Heart right ventricle (tissue), 16 donors: ENCODE results near the gene SKIC8. TPM values are rescaled to one million over a fixed set of nuclear protein-coding genes. Genes with fewer than 3 reads are reported as not detected.

Experiments
- ATAC-seq, 8 donors: fragments of 200-7000 bp; cut with Tn5 transposase; one replicate each; pipeline ENCODE4 v1.9.1; 2020; ENCODE audit warnings: mild to moderate bottlenecking in 8 of 8, moderate library complexity in 8 of 8, moderate number of reproducible peaks in 1 of 8
- DNase-seq, 2 donors: peaks; one replicate each; pipeline ENCODE4 v3.0.0-alpha.2; 2020
- H3K27ac ChIP-seq, 10 donors: fragments of 200-600 bp; sonication (generic) in 2 of 10; one replicate each; pipeline versions ENCODE4 v1.5.0 to v1.8.0; 2020 to 2022; ENCODE audit warnings: mild to moderate bottlenecking in 3 of 10
- H3K27me3 ChIP-seq, 7 donors: fragments of 200-600 bp; one replicate each; pipeline ENCODE4 v1.8.0; 2021 to 2022; ENCODE audit warnings: mild to moderate bottlenecking in 2 of 7
- H3K36me3 ChIP-seq, 9 donors: fragments of 200-600 bp; sonication (generic) in 1 of 9; one replicate each; pipeline versions ENCODE4 v1.5.0 to v1.8.0; 2020 to 2022; ENCODE audit warnings: mild to moderate bottlenecking in 2 of 9
- H3K4me1 ChIP-seq, 9 donors: fragments of 200-600 bp; sonication (generic) in 1 of 9; one replicate each; pipeline versions ENCODE4 v1.5.0 to v1.8.0; 2020 to 2022; ENCODE audit warnings: mild to moderate bottlenecking in 4 of 9
- H3K4me3 ChIP-seq, 10 donors: fragments of 200-600 bp; sonication (generic) in 2 of 10; one replicate each; pipeline versions ENCODE4 v1.5.0 to v1.8.0; 2020 to 2022; ENCODE audit warnings: mild to moderate bottlenecking in 7 of 10, moderate library complexity in 2 of 10
- H3K9me3 ChIP-seq, 11 donors: fragments of 200-600 bp in 10 of 11; sonication (generic) in 2 of 11; one replicate each; pipeline versions ENCODE4 v1.5.0 to v1.8.0; 2013 to 2022; ENCODE audit warnings: mild to moderate bottlenecking in 2 of 11, control low read depth in 1 of 11, moderate library complexity in 1 of 11
- WGBS, 2 donors: extraction: QIAGEN DNeasy Blood & Tissue Kit; methylation state at CpG; one replicate each; pipeline ENCODE4 v1.1.7; 2013; ENCODE audit warnings: inconsistent platforms in 1 of 2; 5-methylcytosine and 5-hydroxymethylcytosine counted together
- intact Hi-C, 10 donors: fragments of 100-400 bp; cut with DNase I; formaldehyde crosslinking; loops; one replicate each; pipeline versions ENCODE4 v1.11.1 to v1.14.2; 2022
- polyA plus RNA-seq, 2 donors: library from polyadenylated mRNA; stranded (reverse); fragments of 200-250 nt; gene quantifications; one replicate each; pipeline ENCODE4 v1.2.3, GENCODE V29; 2013
- total RNA-seq, 10 donors: library from RNA; stranded (reverse); fragmentation: NEBNext Ultra II Directional in 3 of 10; extraction: Animal tissue kit (Norgen Biotek cat#: 25700) in 3 of 10; gene quantifications; one replicate each; pipeline versions ENCODE4 v1.2.1 to v1.2.4, GENCODE V29; 2021 to 2023
- TF ChIP-seq, protein P1 (sequence below), 9 donors: fragments of 200-600 bp; sonication (generic) in 2 of 9; IDR thresholded peaks; one replicate each; pipeline versions ENCODE4 v1.5.0 to v1.8.0; 2021 to 2022; ENCODE audit warnings: antibody characterized with exemption in 9 of 9, mild to moderate bottlenecking in 5 of 9, moderate library complexity in 1 of 9
- donor health status: Arrhythmogenic right ventricular cardiomyopathy.
- donor health status: ischemic (EF 13 %, LVEDD 7.1; RV severe dilation, severe dysfunction).
- donor health status: healthy with polysubstance abuse.
- donor health status: DM: no; HTN: yes; CAD: no.
- donor health status: DM: no; HTN: no; CAD: no.
- donor health status: ischemic (EF 25% LVEDD 6.9; RV normal size, moderate dysfunction).
- donor health status: ischemic (EF 25% LVEDD 5.7; RV mildly dilated, moderate dysfunction).
- donor health status: healthy.
- donor health status: DM: yes; HTN: yes; CAD: no.
- donor health status: Ischemic cardiomyopathy.
- donor health status: ischemic (EF 35%, LVEDD 5.7; RV mildly dilated, moderate dysfunction).
- donor health status: nonischemic (EF 11% LVEDD 7.7; RV severe dilation, severe dysfunction).
- donor health status: DM: yes; HTN: yes; CAD: no.
- donor health status: PGD.
- donor health status: ischemic (EF 29% LVEDD 5.4; RV normal size, mild dysfunction).
- donor health status: nonischemic (EF 23%, LVEDD 6.1; RV moderate dilation, normal function).

SKIC8 gene
- total and polyA plus RNA-seq, 12 donors = 24.0 to 37.0 (median 27.2) TPM

DNA sequence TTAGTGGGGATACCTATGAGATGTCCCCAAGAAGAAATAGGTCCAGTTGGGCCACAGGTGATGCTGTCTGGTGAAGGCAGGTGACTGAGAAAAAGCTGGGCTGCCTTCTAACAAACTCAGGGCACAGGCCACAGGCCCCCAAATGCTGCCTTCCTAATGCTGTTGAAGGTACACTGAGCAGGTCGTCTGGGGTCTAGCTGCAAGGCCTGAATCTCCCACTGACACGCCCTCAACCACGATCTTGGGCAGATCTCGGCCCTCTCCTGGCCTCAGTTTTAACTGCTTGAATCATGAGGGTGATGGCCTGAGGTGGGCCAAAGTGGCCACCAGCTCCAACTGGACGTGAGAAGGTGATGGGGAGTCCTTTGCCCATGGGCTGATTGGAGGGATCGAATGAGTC, 62.9 kb downstream of the SKIC8 start:
- WGBS, 2 donors = 88 to 93% methylated on average over 6 of the region's 6 CpGs
- no peak for DNase-seq
- Histone ChIP-seq H3K4me1 (no peaks in the 10 kb centered on the region), H3K4me3 (no peak overlapping the region), H3K36me3 (no peaks in the 10 kb centered on the region), H3K9me3 (no peaks in the 10 kb centered on the region), H3K27me3 (peaks cover 0 to 5% (median 0%) of the 10 kb centered on the region in 7 donors), H3K27ac (no peak overlapping the region)
- TF ChIP-seq, protein P1, sequence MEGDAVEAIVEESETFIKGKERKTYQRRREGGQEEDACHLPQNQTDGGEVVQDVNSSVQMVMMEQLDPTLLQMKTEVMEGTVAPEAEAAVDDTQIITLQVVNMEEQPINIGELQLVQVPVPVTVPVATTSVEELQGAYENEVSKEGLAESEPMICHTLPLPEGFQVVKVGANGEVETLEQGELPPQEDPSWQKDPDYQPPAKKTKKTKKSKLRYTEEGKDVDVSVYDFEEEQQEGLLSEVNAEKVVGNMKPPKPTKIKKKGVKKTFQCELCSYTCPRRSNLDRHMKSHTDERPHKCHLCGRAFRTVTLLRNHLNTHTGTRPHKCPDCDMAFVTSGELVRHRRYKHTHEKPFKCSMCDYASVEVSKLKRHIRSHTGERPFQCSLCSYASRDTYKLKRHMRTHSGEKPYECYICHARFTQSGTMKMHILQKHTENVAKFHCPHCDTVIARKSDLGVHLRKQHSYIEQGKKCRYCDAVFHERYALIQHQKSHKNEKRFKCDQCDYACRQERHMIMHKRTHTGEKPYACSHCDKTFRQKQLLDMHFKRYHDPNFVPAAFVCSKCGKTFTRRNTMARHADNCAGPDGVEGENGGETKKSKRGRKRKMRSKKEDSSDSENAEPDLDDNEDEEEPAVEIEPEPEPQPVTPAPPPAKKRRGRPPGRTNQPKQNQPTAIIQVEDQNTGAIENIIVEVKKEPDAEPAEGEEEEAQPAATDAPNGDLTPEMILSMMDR (IDR thresholded peaks at IDR 0.05) = no peak
- ATAC-seq = no peak
- intact Hi-C loops = loop anchor here in 2 of 10 donors (5.0 kb wide), 2 partner anchors 34 to 124 kb away; no protein-coding TSS in a partner anchor

DNA sequence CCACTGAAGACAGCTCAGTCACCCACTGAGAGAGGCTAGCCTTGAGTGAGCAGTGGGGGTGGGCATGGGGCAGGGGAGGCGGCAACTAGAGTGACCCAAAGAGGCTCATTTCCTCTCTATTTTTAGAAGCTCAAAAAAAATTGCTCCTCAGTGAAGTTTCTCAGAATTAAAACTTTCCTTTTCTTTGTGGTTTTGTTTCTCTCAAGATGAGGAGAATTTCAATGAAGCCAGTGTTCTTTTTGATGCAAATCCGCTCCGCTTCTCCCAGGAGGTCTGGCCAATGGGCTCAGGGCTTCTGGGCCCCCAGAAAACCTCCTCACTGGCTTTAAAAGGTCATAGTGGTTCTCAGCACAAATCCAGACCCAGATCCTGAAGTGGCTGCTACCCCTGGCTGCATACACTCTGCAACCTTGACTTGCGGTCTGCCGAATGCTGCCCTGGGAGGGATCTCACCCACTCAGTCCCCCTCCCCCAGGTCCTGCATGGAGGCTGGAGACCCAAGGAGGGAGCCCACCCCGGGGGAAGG, 64.8 kb downstream of the SKIC8 start, which contains the start of gene ACSBG1:
Gene ACSBG1, minus strand, starts transcription at position 51 of the 526 bp plus-strand sequence. CDS start 64 bp downstream, outside the sequence.
- intact Hi-C loops = loop anchor here in 2 of 10 donors (5.0 kb wide), 2 partner anchors 32 to 122 kb away; no protein-coding TSS in a partner anchor
- 69 to 75% methylated on average over 6 of the region's 6 CpGs for WGBS, 2 donors
- DNase-seq = no peak
- no peaks in the 10 kb centered on the region for H3K9me3 ChIP-seq
- no peak for ATAC-seq
- no peak within 1 kb of the TSS for H3K4me3 ChIP-seq
- H3K36me3 ChIP-seq = no peaks in the 10 kb centered on the region
- TF ChIP-seq, protein P1 (IDR thresholded peaks at IDR 0.05) = no peak
- H3K4me1 ChIP-seq = no peaks in the 10 kb centered on the region
- peaks cover 0 to 5% (median 0%) of the 10 kb centered on the region in 7 donors for H3K27me3 ChIP-seq
- H3K27ac ChIP-seq = no peak within 1 kb of the TSS

DNA sequence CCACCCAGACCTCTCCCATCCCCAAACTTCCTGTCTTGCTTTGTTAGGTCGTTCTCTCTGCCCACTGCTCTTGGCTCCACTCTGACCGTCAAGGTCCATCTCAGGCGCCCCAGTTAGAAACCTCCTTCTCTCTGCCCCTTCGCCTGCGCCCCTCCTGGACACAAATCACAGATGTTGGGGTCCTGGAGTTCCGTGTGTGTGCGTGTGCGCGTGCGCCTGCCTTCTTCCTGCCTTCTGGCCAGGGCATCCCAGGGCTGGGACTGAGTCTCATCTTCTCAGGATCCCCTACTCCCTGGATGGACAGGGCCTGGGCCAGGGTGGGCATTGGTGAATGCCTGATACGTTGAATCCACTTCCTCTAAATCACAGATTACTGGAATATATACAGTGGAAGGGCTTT, 65.9 kb downstream of the SKIC8 start:
- ATAC-seq = no peak
- Histone ChIP-seq H3K36me3 (no peaks in the 10 kb centered on the region), H3K4me1 (no peaks in the 10 kb centered on the region), H3K27me3 (peaks cover 0 to 5% (median 0%) of the 10 kb centered on the region in 7 donors), H3K27ac (no peak overlapping the region), H3K9me3 (no peaks in the 10 kb centered on the region), H3K4me3 (no peak overlapping the region)
- 75 to 77% methylated on average over 11 of the region's 11 CpGs for WGBS, 2 donors
- DNase-seq = no peak
- intact Hi-C loops = no loop called here
- TF ChIP-seq, protein P1 (IDR thresholded peaks at IDR 0.05) = no peak

Other genes starting within 250 kb of the SKIC8 start
- gene TBC1D2B, start 221.9 kb downstream of the SKIC8 start, total RNA-seq = 10 to 100 TPM in 5 of 10 donors, 1 to 10 TPM in 5; 6.3 to 20.8 (median 10.0) TPM
- 1 to 10 TPM; 4.7 to 7.6 TPM for gene TBC1D2B, start 221.9 kb downstream of the SKIC8 start, polyA plus RNA-seq
- gene SH2D7, start 207.0 kb downstream of the SKIC8 start, total RNA-seq = not detected
- gene SH2D7, start 207.0 kb downstream of the SKIC8 start, polyA plus RNA-seq = not detected
- gene CIB2, start 168.2 kb downstream of the SKIC8 start, total RNA-seq = 10 to 100 TPM in 7 of 10 donors, 1 to 10 TPM in 3; 4.0 to 32.3 (median 17.1) TPM
- gene CIB2, start 168.2 kb downstream of the SKIC8 start, polyA plus RNA-seq = 1 to 10 TPM; 2.6 to 3.9 TPM
- 100 to 1,000 TPM; 315 to 509 (median 460) TPM for gene IDH3A, start 150.2 kb downstream of the SKIC8 start, total RNA-seq
- gene IDH3A, start 150.2 kb downstream of the SKIC8 start, polyA plus RNA-seq = 100 to 1,000 TPM; 110 to 125 TPM
- gene ACSBG1, start 65.0 kb downstream of the SKIC8 start, total RNA-seq = under 1 TPM in 2 of 10 donors, not detected in 8; 0.22 to 0.30 TPM
- under 1 TPM; 0.59 to 0.65 TPM for gene ACSBG1, start 65.0 kb downstream of the SKIC8 start, polyA plus RNA-seq
- 100 to 1,000 TPM in 8 of 10 donors, 10 to 100 TPM in 2; 78.9 to 210 (median 150) TPM for gene DNAJA4, start 35.0 kb downstream of the SKIC8 start, total RNA-seq
- 100 to 1,000 TPM in 1 of 2 donors, 10 to 100 TPM in 1; 40.0 to 226 TPM for gene DNAJA4, start 35.0 kb downstream of the SKIC8 start, polyA plus RNA-seq
- gene CRABP1, start 40.7 kb upstream of the SKIC8 start, total RNA-seq = not detected
- gene CRABP1, start 40.7 kb upstream of the SKIC8 start, polyA plus RNA-seq = not detected
- 10 to 100 TPM; 27.1 to 39.8 (median 31.5) TPM for gene IREB2, start 138.6 kb upstream of the SKIC8 start, total RNA-seq
- 1 to 10 TPM; 6.0 to 6.8 TPM for gene IREB2, start 138.6 kb upstream of the SKIC8 start, polyA plus RNA-seq
- gene HYKK, start 208.0 kb upstream of the SKIC8 start, total RNA-seq = 1 to 10 TPM; 4.3 to 7.7 (median 7.1) TPM
- gene HYKK, start 208.0 kb upstream of the SKIC8 start, polyA plus RNA-seq = 1 to 10 TPM; 2.2 to 3.6 TPM
- gene PSMA4, start 240.8 kb upstream of the SKIC8 start, total RNA-seq = 100 to 1,000 TPM in 9 of 10 donors, 10 to 100 TPM in 1; 89.4 to 133 (median 113) TPM
- gene PSMA4, start 240.8 kb upstream of the SKIC8 start, polyA plus RNA-seq = 100 to 1,000 TPM; 155 to 185 TPM